ENCODE measurements around the gene OR2T35.

DNA sequence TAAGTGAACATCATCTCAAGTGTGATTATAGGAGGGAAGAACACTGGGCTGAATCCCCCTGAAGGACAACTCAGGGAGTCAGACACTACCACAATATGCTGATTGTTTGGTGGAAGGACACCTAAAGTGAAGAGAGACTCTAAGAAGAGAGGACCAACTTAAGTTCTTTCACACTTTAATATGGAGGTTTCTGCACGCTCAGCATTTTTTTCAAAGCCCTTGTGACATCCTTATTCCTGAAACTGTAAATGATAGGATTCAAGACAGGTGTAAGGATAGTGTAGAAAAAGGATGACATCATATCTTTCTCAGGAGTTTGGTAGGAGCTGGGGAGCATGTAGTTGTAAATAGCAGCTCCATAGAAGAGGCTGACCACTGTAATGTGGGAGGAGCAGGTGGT lies 52.4 kb downstream of the OR2T35 start:
- TF ChIP-seq, protein P1, sequence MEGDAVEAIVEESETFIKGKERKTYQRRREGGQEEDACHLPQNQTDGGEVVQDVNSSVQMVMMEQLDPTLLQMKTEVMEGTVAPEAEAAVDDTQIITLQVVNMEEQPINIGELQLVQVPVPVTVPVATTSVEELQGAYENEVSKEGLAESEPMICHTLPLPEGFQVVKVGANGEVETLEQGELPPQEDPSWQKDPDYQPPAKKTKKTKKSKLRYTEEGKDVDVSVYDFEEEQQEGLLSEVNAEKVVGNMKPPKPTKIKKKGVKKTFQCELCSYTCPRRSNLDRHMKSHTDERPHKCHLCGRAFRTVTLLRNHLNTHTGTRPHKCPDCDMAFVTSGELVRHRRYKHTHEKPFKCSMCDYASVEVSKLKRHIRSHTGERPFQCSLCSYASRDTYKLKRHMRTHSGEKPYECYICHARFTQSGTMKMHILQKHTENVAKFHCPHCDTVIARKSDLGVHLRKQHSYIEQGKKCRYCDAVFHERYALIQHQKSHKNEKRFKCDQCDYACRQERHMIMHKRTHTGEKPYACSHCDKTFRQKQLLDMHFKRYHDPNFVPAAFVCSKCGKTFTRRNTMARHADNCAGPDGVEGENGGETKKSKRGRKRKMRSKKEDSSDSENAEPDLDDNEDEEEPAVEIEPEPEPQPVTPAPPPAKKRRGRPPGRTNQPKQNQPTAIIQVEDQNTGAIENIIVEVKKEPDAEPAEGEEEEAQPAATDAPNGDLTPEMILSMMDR (IDR thresholded peaks at IDR 0.05), result no peak
- TF ChIP-seq EP300 (IDR thresholded peaks at IDR 0.05) (no peak), POLR2A (IDR thresholded peaks at IDR 0.05) (no peak)
